Tibial nerve (tissue), 4 donors: Measurements from ENCODE around the gene AFF3. TPM values are rescaled to one million over a fixed set of nuclear protein-coding genes. Genes with fewer than 3 reads are reported as not detected.
A peak's percentile ranks its signal among the peaks of the same experiment; 100 is the strongest.

Source experiments
- DNase-seq, 2 donors: peaks; one replicate each; pipeline ENCODE4 v3.0.0-alpha.2; 2019; ENCODE audit warnings: low spot score in 2 of 2
- H3K27ac ChIP-seq, 4 donors: fragments of 200-600 bp; sonication (generic) in 3 of 4; one replicate each; pipeline ENCODE4 v1.5.1; 2017 to 2019; ENCODE audit warnings: mild to moderate bottlenecking in 1 of 4
- H3K27me3 ChIP-seq, 2 donors: fragments of 200-600 bp; sonication (generic) in 1 of 2; one replicate each; pipeline versions ENCODE4 v1.5.1 to v1.6.0; 2017 to 2019
- H3K36me3 ChIP-seq, 3 donors: fragments of 200-600 bp; sonication (generic); one replicate each; pipeline ENCODE4 v1.5.1; 2018 to 2019
- H3K4me1 ChIP-seq, 4 donors: fragments of 200-600 bp; sonication (generic) in 3 of 4; one replicate each; pipeline ENCODE4 v1.5.1; 2017 to 2019
- H3K4me3 ChIP-seq, 4 donors: fragments of 200-600 bp; sonication (generic) in 3 of 4; one replicate each; pipeline ENCODE4 v1.5.1; 2017 to 2019; ENCODE audit warnings: mild to moderate bottlenecking in 1 of 4, moderate library complexity in 1 of 4
- H3K9me3 ChIP-seq, 4 donors: fragments of 200-600 bp; sonication (generic) in 3 of 4; one replicate each; pipeline ENCODE4 v1.5.1; 2017 to 2019
- EP300 ChIP-seq, 2 donors: sonication (generic); formaldehyde crosslinking; IDR thresholded peaks; one replicate each; pipeline ENCODE4 v1.6.1; 2017; ENCODE audit warnings: antibody characterized with exemption in 2 of 2, mild to moderate bottlenecking in 1 of 2
- POLR2A ChIP-seq, 2 donors: fragments of 450-650 bp; IDR thresholded peaks; one replicate each; pipeline ENCODE4 v1.6.1; 2017; ENCODE audit warnings: antibody characterized with exemption in 2 of 2, mild to moderate bottlenecking in 2 of 2, moderate library complexity in 2 of 2
- WGBS, 2 donors: methylation state at CpG; one replicate each; pipeline ENCODE4 v1.1.5; 2018; 5-methylcytosine and 5-hydroxymethylcytosine counted together
- total RNA-seq, 4 donors: library from RNA; depleted of rRNA; stranded (reverse); fragments of >200 nt; gene quantifications; one replicate each; pipeline ENCODE4 v1.1.0, GENCODE V29; 2016
- TF ChIP-seq, protein P1 (sequence below), 5 experiments: fragments of 200-600 bp in 3 of 5; fragments of 450-650 bp in 2 of 5; sonication (generic) in 3 of 5; IDR thresholded peaks; one replicate each; pipeline ENCODE4 v1.5.1; 2016 to 2019; ENCODE audit warnings: antibody characterized with exemption in 5 of 5, mild to moderate bottlenecking in 3 of 5, moderate library complexity in 2 of 5

AFF3 gene
- total RNA-seq, 4 donors from 2014 or later: 7.2 to 36.0 (median 21.4) TPM

DNA sequence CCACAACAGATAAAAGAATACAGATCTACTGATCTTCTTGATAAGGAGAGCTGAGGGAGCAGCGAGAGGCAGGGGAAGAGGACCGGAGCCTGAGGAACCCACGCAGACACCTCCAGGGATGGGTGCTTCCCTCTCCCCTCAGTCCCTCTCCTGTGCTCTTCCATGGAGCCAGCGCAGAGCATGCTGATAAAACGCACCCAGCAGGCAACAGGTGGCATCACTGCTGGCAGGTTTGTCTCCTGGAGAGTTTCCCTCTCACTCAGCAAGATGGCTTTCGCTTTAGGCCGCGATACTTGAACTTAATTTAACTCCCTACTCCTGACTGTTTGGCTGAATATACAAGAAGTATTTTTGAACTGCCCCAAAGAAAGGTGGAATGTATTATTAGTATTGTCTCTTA, 489.5 kb downstream of the AFF3 start:
- WGBS, 2 donors: 95 to 97% methylated on average over 8 of the region's 8 CpGs
- H3K4me3 ChIP-seq: no peak overlapping the region
- no peaks in the 10 kb centered on the region for H3K9me3 ChIP-seq
- H3K4me1 ChIP-seq: peaks cover 0 to 29% (median 0%) of the 10 kb centered on the region in 4 donors
- no peak overlapping the region for H3K27ac ChIP-seq
- TF ChIP-seq, protein P1, sequence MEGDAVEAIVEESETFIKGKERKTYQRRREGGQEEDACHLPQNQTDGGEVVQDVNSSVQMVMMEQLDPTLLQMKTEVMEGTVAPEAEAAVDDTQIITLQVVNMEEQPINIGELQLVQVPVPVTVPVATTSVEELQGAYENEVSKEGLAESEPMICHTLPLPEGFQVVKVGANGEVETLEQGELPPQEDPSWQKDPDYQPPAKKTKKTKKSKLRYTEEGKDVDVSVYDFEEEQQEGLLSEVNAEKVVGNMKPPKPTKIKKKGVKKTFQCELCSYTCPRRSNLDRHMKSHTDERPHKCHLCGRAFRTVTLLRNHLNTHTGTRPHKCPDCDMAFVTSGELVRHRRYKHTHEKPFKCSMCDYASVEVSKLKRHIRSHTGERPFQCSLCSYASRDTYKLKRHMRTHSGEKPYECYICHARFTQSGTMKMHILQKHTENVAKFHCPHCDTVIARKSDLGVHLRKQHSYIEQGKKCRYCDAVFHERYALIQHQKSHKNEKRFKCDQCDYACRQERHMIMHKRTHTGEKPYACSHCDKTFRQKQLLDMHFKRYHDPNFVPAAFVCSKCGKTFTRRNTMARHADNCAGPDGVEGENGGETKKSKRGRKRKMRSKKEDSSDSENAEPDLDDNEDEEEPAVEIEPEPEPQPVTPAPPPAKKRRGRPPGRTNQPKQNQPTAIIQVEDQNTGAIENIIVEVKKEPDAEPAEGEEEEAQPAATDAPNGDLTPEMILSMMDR (IDR thresholded peaks at IDR 0.05): no peak
- TF ChIP-seq EP300 (IDR thresholded peaks at IDR 0.05): no peak
- TF ChIP-seq POLR2A (IDR thresholded peaks at IDR 0.05): no peak
- H3K27me3 ChIP-seq: no peaks in the 10 kb centered on the region
- H3K36me3 ChIP-seq: no peaks in the 10 kb centered on the region
- DNase-seq: no peak

DNA sequence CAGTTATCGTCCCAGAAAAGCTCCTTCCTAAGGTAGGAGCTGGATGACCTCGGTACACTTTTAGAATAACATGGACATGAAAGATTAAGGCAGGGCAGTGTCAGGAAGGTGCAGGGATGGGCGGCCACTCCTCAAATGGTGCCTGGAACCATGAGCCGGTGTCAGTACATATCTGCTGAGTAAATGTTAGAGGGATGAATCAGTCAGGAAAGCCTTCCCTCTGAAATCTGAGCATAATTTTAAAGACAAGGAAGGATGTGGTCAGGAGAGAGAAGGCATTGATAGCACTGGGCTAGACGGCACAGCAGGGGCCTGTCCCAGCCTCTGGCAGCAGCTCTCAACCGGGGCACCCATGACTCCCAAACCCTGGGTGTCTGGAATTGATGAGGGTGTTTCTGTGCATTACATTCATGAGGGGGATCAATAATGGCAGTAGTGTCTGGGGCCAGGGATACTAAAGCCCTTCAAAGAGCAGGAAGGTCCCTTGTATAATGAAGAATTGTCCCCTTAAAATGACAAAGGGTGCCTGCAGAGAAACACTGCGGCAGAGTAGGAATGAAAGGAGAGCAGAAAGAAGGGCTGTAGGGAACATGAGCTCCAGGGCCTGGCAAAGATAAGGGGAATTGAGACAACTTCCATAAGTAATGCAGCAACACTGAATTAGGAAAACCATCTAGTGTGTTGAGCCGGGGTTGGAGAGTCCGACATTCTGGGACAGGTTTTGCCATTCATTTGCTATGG, 490.3 kb downstream of the AFF3 start:
- H3K27ac ChIP-seq: no peak overlapping the region
- 72 to 79% methylated on average over 9 of the region's 9 CpGs for WGBS, 2 donors
- no peaks in the 10 kb centered on the region for H3K9me3 ChIP-seq
- no peak for TF ChIP-seq EP300 (IDR thresholded peaks at IDR 0.05)
- no peak for DNase-seq
- no peaks in the 10 kb centered on the region for H3K27me3 ChIP-seq
- no peak overlapping the region for H3K4me3 ChIP-seq
- H3K36me3 ChIP-seq: no peaks in the 10 kb centered on the region
- peaks cover 0 to 25% (median 0%) of the 10 kb centered on the region in 4 donors for H3K4me1 ChIP-seq

DNA sequence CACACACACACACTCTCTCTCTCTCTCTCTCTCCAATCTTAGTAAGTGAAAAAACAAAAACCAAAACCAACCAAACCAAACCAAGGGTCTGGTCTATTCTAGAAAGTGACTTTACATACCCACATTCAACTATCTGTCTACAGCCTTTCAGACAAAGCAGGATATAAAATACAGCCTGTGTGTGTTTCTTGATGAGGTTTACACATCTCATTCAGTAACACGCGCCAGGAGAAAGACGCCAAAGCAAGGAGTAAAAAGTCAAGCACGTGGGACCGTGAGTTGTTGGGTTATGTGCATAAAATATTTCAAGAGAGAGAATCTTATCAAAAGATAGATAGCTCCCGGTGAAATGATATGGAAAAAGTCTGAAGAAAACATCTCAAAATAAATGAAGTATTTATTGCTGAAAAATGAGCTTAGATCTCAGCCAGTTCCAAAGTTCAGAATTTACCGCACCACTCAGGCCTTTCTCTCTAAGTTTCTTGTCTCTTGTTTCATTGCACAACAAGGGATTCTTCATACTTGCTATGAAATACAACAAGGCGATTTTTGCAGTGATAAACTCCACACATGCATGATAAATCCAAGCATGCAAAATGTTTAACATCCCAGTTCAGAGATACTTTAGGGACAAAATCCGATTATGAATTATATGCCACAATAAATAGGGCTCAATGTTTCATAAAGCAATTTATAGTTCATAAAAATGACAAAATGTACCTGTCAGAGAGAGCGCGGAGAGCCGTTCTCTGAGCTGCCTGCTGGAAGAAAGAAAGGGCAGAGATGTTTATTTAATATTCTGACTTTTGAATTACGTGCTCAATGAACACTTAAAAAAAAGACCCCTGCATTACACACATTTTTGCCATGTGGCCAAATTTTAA, 493.2 kb downstream of the AFF3 start:
- Histone ChIP-seq H3K36me3 (no peaks in the 10 kb centered on the region), H3K9me3 (no peaks in the 10 kb centered on the region), H3K4me3 (no peak overlapping the region), H3K27ac (peak overlapping the region in 2 of 4 donors; percentile 24 to 64), H3K4me1 (peaks cover 0 to 23% (median 0%) of the 10 kb centered on the region in 4 donors), H3K27me3 (no peaks in the 10 kb centered on the region)
- TF ChIP-seq POLR2A (IDR thresholded peaks at IDR 0.05) (no peak), EP300 (IDR thresholded peaks at IDR 0.05) (no peak)
- TF ChIP-seq, protein P1 (IDR thresholded peaks at IDR 0.05): no peak
- DNase-seq: no peak
- 55 to 57% methylated on average over 13 of the region's 13 CpGs for WGBS, 2 donors

DNA sequence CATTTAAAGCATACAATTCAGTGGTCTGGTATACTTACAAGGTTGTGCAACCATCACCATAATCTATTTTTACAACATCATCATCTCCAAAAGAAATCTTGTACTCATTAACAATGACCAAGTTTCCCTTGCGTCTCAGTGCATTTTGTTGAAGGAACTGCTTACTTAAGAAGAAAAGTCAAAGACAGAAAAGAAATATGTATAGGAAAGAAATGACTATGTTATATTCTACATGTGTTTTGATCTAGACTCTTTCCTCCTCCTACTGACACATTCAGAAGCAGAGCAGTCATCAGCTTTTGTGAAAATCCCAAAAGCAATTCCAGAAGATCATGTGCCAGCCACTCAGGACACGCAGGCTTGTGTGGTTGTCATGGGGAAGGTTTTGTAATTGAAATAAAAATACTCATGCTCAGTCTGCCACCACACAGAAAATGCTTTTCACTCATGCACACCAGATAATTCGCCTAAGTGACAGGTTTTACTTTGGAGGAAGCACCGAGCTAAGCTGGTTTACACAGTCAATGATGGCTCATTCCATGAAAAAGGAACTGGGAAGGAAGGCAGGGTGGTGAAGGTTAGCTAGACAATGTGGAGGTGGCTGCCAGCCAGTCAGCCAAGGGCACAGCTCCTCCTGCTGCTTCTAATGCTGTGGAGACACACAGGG, 494.1 kb downstream of the AFF3 start:
- H3K4me1 ChIP-seq: peaks cover 0 to 29% (median 0%) of the 10 kb centered on the region in 4 donors
- no peaks in the 10 kb centered on the region for H3K27me3 ChIP-seq
- peak in 1 of 2 donors; percentile 38 for DNase-seq
- H3K9me3 ChIP-seq: no peaks in the 10 kb centered on the region
- no peak overlapping the region for H3K4me3 ChIP-seq
- peak in 1 of 2 donors; percentile 42 for TF ChIP-seq EP300 (IDR thresholded peaks at IDR 0.05)
- TF ChIP-seq, protein P1 (IDR thresholded peaks at IDR 0.05): no peak
- H3K36me3 ChIP-seq: no peaks in the 10 kb centered on the region
- 45 to 49% methylated on average over 4 of the region's 4 CpGs for WGBS, 2 donors
- peak overlapping the region in 2 of 4 donors; percentile 42 to 64 for H3K27ac ChIP-seq

DNA sequence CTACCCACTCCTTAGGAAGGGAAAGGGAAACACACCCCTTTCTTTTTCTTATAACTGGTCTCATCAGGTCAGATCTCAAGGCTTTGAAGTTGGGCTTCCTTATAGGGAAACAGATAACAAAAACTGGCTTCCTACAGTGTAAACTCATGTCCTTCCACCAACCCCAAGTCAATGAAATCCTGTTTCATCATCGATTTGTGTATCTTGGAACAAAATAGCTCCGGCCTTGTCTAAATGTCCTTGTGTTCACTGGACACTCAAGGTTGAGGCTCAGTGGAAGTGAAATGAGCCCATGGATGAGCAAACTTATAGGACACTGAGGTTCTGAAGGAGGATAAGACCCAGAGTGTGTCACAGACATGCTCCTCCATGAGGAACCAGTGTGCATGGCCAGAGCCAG, 496.4 kb downstream of the AFF3 start:
- H3K9me3 ChIP-seq: no peaks in the 10 kb centered on the region
- H3K4me1 ChIP-seq: peaks cover 0 to 29% (median 0%) of the 10 kb centered on the region in 4 donors
- TF ChIP-seq EP300 (IDR thresholded peaks at IDR 0.05) (no peak), POLR2A (IDR thresholded peaks at IDR 0.05) (no peak)
- TF ChIP-seq, protein P1 (IDR thresholded peaks at IDR 0.05): no peak

More for the DNA sequence above, 496.4 kb downstream of the AFF3 start:
- 89 to 94% methylated on average over 2 of the region's 2 CpGs for WGBS, 2 donors
- no peaks in the 10 kb centered on the region for H3K27me3 ChIP-seq
- H3K36me3 ChIP-seq: no peaks in the 10 kb centered on the region
- DNase-seq: no peak
- H3K27ac ChIP-seq: no peak overlapping the region
- H3K4me3 ChIP-seq: no peak overlapping the region
